LNCaP clone FGC (cell line): ENCODE data around the gene MYRF.

ENCODE experiments used
- DNase-seq: peaks from one replicate; pipeline ENCODE4 v3.0.0-alpha.2; 2011; ENCODE audit warnings: low read depth
- H3K4me3 ChIP-seq: 2 replicates; pipeline ENCODE4 v1.5.1; 2011; ENCODE audit warnings: mild to moderate bottlenecking, low read depth, low read length, control low read depth
- TF ChIP-seq, protein P1 (sequence below): IDR thresholded peaks from 2 replicates; pipeline ENCODE4 v1.5.1; 2012; ENCODE audit warnings: mild to moderate bottlenecking; ENCODE audit not compliant: control insufficient read depth, insufficient read depth; ENCODE audit errors: extremely low read depth

Gene MYRF

DNA sequence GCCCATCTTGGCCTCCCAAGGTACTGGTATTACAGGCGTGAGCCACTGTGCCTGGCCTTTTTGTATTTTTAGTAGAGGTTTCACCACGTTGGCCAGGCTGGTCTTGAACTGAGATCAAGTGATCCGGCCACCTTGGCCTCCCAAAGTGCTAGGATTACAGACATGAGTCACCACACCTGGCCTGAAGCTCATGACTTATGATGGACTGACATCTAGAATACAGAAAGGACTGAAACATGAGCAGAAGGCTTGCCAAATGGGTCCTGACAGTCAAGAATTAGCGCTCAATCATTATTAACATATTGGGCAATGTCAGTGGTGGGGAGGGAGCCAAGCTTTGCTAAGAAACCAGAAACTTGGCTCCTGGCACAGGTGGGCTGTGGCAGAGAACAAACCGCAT is 59.4 kb downstream of the MYRF start:
- TF ChIP-seq, protein P1, sequence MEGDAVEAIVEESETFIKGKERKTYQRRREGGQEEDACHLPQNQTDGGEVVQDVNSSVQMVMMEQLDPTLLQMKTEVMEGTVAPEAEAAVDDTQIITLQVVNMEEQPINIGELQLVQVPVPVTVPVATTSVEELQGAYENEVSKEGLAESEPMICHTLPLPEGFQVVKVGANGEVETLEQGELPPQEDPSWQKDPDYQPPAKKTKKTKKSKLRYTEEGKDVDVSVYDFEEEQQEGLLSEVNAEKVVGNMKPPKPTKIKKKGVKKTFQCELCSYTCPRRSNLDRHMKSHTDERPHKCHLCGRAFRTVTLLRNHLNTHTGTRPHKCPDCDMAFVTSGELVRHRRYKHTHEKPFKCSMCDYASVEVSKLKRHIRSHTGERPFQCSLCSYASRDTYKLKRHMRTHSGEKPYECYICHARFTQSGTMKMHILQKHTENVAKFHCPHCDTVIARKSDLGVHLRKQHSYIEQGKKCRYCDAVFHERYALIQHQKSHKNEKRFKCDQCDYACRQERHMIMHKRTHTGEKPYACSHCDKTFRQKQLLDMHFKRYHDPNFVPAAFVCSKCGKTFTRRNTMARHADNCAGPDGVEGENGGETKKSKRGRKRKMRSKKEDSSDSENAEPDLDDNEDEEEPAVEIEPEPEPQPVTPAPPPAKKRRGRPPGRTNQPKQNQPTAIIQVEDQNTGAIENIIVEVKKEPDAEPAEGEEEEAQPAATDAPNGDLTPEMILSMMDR, result no peak
- H3K4me3 ChIP-seq, result no peak overlapping the region
- DNase-seq, result no peak

DNA sequence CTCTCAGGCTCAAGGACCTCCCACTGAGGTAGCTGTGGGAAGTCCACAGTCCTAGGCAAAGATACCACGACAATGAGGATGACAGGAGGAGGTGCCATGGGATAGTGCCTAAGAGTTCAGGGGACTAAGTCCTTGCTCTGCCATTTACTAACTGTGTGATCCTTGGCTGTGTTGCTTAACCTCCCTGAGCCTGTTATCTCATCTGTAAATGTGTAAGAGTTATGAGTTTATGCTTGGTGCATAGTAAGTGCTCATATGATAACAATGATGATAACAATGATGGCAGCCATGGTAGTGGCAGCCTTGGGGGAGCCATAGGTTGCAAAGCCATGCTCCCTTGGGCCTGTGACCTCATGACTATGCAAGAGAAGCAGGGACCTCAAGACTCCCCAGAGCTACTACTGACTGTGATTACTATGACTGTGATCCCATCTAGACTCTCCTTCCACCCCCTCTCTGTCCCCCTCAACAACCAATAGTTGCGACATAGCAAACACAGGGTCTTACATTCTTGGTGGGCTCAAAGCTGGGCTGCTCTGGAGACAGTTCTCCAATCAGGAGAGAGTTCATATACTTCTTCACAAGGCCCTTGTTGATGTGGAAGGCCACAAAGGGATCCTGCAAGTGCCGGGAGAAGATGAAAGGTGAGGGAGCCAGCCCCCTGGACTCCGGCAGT is 60.4 kb downstream of the MYRF start:
- no peak overlapping the region for H3K4me3 ChIP-seq
- DNase-seq, result no peak
- TF ChIP-seq, protein P1, result no peak

DNA sequence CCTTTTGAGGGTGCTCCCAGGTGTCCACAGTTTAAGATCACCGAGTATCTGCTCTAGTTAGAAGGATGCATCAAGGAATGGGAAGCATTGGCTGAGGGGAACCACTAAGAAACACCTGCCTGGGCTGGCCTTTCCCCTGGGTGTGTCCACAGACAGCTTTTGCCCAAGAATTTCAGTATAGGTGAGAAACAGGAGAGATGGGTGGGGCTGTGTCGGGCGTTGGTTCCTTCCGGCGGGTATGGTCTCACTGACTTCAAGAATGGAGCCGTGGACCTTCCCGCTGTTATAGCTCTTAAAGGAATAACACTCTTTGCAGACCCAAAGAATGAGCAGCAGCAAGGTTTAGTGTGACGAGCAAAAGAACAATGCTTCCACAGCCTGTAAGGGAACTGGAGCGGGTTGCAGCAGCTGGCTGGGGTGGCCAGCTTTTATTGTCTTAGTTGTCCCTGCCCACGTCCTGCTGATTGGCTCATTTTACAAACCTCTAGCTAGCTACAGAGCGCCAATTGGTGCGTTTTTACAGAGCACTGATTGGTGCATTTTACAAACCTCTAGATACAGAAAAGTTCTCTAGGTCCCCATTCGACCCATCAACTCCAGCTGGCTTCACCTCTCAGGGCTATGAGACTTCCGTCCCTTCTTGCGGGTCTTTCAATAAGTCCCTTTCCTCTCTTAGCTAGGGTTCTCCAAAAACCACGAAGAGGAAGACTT is 62.0 kb downstream of the MYRF start:
- DNase-seq, result no peak
- TF ChIP-seq, protein P1, result no peak
- H3K4me3 ChIP-seq, result peak overlapping the region; percentile 78

DNA sequence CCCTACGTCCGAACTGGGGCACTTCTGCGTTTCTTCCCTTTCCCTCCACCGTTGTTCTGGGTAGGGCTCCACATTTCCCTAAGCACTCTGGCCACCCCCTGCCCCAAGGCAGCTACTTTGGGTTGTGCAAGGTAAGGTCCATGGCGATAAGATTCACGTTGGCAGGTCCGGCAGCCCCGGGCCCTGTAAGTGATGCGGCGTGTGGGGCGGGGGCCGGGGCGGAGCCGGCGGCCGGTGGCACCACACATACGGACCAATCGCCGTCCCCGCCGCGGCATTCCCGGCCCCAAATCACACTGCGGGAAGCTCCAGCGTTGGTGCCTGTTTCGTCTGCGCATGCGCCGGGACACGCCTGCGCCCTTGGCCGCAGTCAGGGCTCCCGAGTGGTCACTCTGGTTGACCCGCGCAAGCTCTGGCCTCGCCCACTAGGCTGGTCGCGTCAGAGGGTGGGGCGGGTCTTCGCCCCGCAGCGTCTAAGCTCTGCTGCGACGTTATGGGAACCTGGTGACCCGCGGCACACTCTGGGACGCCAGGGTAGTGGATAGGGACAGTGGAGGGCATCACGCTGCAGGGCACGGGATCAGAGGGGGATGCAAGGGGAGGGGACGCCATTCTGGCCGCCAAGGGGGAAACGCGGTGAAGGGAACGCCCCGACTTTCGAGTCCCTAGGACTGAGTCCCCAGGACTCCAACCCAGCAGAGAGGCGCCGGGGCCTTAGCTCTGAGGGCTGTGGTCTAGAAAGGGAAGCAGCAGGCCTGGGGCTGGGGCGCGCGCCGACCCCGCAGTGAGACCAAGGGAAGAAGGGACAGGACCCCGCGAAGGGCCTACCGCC is 62.7 kb downstream of the MYRF start:
- H3K4me3 ChIP-seq, result peak overlapping the region; percentile 78
- TF ChIP-seq, protein P1, result no peak
- DNase-seq, result peak; percentile 92

DNA sequence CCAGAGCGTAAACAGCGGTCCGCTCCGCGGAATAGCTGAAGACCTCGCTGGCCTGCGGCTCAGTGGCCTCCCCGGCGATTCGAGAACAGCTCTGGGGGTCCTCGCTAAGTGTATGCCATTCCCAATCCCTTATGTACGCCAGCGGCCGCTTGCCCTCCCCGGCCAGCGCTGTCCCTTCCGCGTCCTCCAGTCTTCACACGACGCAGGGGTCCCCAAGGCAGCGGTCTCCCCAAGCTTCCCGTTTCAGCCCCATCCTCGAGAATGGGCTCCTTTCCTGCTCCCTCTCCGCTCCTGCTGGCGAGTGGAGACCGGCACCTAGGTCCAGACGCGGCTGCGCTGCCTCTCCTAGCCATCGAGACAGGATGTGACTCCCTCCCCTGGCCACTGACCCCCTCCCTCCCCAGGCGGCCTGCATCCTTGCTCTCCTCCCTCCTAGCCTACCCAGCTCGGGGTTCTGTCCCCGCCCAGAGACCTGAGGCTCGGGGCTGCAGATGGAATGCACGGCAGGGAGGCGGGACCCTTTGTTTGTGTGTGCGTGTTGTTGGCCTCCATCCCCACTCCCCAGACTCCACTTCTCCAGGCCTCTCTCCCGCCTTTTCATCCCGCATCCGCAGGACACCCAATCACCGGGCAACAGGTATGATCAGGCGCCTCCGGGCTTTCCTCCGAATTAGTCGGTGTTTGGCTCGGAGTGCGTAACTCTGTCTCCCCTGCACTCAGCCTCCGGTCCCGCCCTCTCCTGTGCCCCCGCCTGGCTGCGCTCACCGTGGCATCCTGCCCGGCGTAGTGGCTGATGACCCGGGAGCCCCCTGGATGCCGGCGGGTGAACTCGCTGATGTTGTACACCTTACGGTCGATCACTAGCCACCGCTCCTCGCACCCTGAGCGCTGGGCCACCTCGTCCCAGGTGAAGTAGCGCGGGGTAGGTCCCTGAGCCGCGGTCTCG is 63.6 kb downstream of the MYRF start:
- H3K4me3 ChIP-seq, result peak overlapping the region; percentile 78
- no peak for DNase-seq

More for the DNA sequence above, 63.6 kb downstream of the MYRF start:
- TF ChIP-seq, protein P1, result no peak
